ES-I3 (cell line): ENCODE data around the gene LRRC58.

Experiments used
- H3K36me3 ChIP-seq: 2 replicates; pipeline ENCODE4 v1.6.1; 2013; ENCODE audit warnings: mild to moderate bottlenecking, low read length, control low read depth, moderate library complexity; ENCODE audit not compliant: insufficient read depth
- H3K4me1 ChIP-seq: 2 replicates; pipeline ENCODE4 v1.6.1; 2013; ENCODE audit warnings: mild to moderate bottlenecking, control low read depth, low read length; ENCODE audit not compliant: insufficient read depth
- H3K9ac ChIP-seq: 2 replicates; pipeline ENCODE4 v1.6.1; 2013; ENCODE audit warnings: low read depth, mild to moderate bottlenecking, low read length, moderate library complexity
- H3K9me3 ChIP-seq: 2 replicates; pipeline ENCODE4 v1.6.1; 2013; ENCODE audit warnings: mild to moderate bottlenecking, low read length, moderate library complexity; ENCODE audit not compliant: control insufficient read depth, insufficient read depth

LRRC58 gene

GRCh38 chr3:120280026-120280425 is 69.1 kb downstream of the LRRC58 start:
- no peaks in the 10 kb centered on the region for H3K9me3 ChIP-seq
- no peaks in the 10 kb centered on the region for H3K4me1 ChIP-seq
- no peaks in the 10 kb centered on the region for H3K36me3 ChIP-seq
- no peak overlapping the region for H3K9ac ChIP-seq

- Histone ChIP-seq H3K9ac (no peak overlapping the region), H3K36me3 (no peaks in the 10 kb centered on the region)
Measured at GRCh38 chr3:120276767-120277166, 72.4 kb downstream of the LRRC58 start.

GRCh38 chr3:120275618-120276017 is 73.5 kb downstream of the LRRC58 start:
- Histone ChIP-seq H3K9me3 (no peaks in the 10 kb centered on the region), H3K4me1 (no peaks in the 10 kb centered on the region), H3K9ac (no peak overlapping the region), H3K36me3 (no peaks in the 10 kb centered on the region)

More at GRCh38 chr3:120276767-120277166, 72.4 kb downstream of the LRRC58 start:
- no peaks in the 10 kb centered on the region for H3K4me1 ChIP-seq
- no peaks in the 10 kb centered on the region for H3K9me3 ChIP-seq

- no peaks in the 10 kb centered on the region for H3K4me1 ChIP-seq
- no peaks in the 10 kb centered on the region for H3K9me3 ChIP-seq
- H3K9ac ChIP-seq = no peak overlapping the region
- no peaks in the 10 kb centered on the region for H3K36me3 ChIP-seq
Measured at GRCh38 chr3:120274739-120275167, 74.4 kb downstream of the LRRC58 start.
